ENCODE measurements around the gene METTL23.
"Not testable (repeated sequence)": the region's sequence is repeated elsewhere in the genome, so short reads cannot be mapped to it uniquely, and the experiment has no call there.

METTL23 gene

DNA sequence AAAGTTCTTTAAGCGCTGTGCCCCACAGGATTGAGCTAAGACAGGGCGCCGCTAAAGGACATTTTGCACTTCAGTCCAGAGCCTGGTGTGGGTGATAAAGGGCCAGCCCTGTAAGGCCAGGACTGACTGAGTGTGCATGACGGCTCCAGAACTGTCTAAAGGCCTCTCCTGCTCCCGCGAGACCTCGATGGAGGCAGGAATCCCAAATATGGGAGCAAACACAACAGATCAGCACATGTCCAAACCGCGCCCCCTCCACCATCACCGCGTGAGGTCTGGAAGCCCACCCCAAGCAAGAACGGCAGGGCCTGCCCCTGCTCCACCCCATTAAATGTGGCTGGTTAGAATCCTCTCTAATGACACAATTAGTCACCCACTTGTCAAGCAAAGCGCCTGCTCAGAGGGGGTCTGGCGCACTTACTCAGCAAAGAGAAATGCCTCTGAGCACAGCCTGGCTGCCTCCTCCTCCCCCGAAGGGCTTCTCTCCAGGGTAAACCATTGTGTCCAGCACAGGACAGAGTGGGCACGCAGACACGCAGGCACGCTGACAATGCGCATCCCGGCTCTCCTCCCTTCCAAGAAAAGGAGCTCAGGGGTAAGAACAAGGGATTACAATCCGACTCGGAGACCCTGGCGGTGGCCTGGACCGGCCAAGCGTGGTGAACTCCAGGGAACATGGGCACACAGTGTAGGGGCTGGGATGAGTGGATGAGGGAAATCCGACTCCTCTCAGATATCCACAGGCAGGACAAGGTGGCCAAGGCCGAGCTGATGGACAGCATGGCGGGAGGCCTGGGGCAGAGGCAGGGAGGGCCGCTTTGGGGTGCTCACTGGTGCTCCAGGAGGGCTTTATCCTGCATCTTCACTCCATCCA lies 17.3 kb upstream of the METTL23 start:
- Histone ChIP-seq H3K27me3 (ENCODE audit: control insufficient read depth, insufficient read depth, low read length) (peaks cover 23% of the 10 kb centered on the region), H3K9ac (ENCODE audit: low read length) (peak overlapping the region; percentile 75), H3K4me3 (ENCODE audit: low read depth, low read length) (peak overlapping the region; percentile 68), H3K9me3 (ENCODE audit: control insufficient read depth, insufficient read depth, low read depth, low read length) (no peaks in the 10 kb centered on the region), H3K27ac (ENCODE audit: low read depth, low read length) (no peak overlapping the region), H3K4me1 (ENCODE audit: control insufficient read depth, insufficient read depth, low read length) (peaks cover 33% of the 10 kb centered on the region), H3K36me3 (ENCODE audit: control insufficient read depth, insufficient read depth, low read length) (peaks cover 5% of the 10 kb centered on the region)

DNA sequence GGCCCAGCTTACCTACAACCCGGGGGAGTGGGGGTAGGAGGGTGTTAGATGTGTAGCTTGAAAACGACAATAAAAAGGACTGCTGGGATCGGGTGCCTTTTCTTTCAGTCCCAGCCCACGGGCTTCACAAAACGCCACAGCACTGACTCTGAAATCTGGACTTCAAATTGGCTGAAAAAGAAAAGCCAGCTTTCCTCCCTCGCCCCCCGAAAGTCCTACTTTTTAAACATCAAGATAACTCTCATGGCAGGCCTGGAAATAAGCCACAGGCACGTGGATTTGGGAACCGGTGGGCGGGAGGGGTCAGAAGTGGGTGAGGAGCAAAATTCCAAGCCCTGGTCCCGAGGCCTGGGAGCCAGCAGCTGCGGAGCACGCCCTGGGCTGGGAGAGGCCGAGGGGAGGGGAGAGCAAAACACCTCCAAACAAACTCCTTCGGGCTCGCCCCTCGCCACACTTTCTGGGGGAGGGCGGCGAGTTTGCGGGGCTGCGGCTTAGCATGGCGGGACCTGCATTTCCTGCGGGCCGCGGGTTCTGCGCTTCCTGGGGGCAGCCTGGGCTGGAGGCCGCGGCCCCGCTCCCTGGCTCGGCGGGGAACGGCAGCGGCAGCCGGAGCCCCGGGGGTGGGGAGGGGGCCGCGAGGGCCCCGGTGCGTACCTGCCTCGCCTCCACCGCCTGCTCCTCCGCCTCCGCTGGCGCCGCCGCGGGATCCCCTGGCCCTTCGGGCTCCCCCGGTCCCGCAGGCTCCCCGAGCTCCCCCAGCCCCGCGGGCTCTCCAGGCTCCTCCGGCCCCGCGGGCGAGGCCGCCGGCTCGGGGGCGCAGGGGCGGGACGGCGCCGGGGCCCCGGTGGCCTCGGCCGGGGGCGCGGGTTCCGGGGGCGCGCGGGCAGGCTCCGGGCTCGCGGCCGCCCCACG lies 16.4 kb upstream of the METTL23 start:
- not testable (repeated sequence) for H3K27ac ChIP-seq (ENCODE audit: low read depth, low read length); H3K9me3 ChIP-seq (ENCODE audit: control insufficient read depth, insufficient read depth, low read depth, low read length); H3K36me3 ChIP-seq (ENCODE audit: control insufficient read depth, insufficient read depth, low read length)
- Histone ChIP-seq H3K4me3 (ENCODE audit: low read depth, low read length) (peak overlapping the region; percentile 68), H3K4me1 (ENCODE audit: control insufficient read depth, insufficient read depth, low read length) (peaks cover 33% of the 10 kb centered on the region), H3K9ac (ENCODE audit: low read length) (peak overlapping the region; percentile 75), H3K27me3 (ENCODE audit: control insufficient read depth, insufficient read depth, low read length) (peaks cover 23% of the 10 kb centered on the region)

DNA sequence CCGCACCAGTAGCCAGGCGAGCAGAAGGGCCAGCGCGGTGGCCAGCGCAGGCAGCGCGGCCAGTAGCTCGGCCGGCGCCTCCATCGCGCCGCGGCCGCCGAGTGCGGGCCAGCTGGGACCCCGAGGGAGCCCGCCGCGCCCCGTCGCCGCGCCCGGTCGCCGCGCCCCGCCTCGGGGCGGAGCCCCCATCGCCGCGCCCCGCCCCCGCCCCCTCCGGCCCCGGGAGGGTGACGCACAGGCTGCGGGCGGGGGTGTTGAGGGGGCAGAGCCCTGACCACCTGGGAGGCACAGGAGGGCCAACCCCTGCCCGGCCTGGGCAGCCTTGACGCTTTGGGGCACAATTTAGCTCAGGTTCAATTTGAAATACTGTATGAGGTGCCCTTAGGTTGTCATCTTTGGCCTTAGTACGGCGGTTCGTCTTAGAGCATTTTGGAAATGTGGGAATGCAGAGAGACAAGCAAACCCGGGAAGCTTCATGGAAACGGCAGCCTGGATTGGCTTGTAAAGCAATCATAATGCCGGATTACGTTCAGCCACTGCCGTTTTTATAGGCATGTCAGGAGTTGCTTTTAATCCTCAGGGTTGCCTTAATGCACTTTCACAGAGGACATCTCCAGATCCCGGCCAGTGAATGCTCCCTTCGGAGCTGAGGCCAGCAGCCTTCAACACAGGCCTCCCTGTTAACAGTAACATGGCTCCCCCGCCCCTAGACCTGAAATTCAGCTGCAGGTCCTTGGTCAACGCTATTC lies 15.6 kb upstream of the METTL23 start, which contains the start of gene MXRA7:
MXRA7 (minus strand) TSS at position 103 of the 749 bp plus-strand sequence; CDS start at position 84, 19 bp downstream.
- H3K9me3 ChIP-seq (ENCODE audit: control insufficient read depth, insufficient read depth, low read depth, low read length), result no peaks in the 10 kb centered on the region
- H3K4me3 ChIP-seq (ENCODE audit: low read depth, low read length), result peak within 1 kb of the TSS; percentile 68
- peaks cover 33% of the 10 kb centered on the region for H3K4me1 ChIP-seq (ENCODE audit: control insufficient read depth, insufficient read depth, low read length)
- H3K27me3 ChIP-seq (ENCODE audit: control insufficient read depth, insufficient read depth, low read length), result peaks cover 23% of the 10 kb centered on the region
- peak within 1 kb of the TSS; percentile 75 for H3K9ac ChIP-seq (ENCODE audit: low read length)
- no peak within 1 kb of the TSS for H3K27ac ChIP-seq (ENCODE audit: low read depth, low read length)
- peaks cover 14% of the 10 kb centered on the region for H3K36me3 ChIP-seq (ENCODE audit: control insufficient read depth, insufficient read depth, low read length)

DNA sequence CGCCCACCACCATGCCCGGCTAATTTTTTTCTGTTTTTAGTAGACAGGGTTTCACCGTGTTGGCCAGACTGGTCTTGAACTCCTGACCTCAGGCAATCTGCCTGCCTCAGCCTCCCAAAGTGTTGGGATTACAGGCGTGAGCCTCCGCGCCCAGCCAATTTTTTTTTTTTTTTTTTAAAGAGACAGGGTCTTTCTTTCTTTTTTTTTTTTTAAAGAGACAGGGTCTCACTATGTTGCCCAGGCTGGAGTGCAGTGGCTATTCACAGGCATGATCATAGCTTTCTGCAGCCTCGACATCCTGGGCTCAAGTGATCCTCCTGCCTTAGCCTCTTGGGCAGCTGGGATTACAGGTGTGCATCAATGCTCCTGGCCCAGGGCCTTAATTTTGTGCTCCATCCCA lies 14.3 kb upstream of the METTL23 start:
- Histone ChIP-seq H3K27me3 (ENCODE audit: control insufficient read depth, insufficient read depth, low read length) (peaks cover 23% of the 10 kb centered on the region), H3K36me3 (ENCODE audit: control insufficient read depth, insufficient read depth, low read length) (peaks cover 26% of the 10 kb centered on the region), H3K4me1 (ENCODE audit: control insufficient read depth, insufficient read depth, low read length) (peaks cover 33% of the 10 kb centered on the region)
- H3K27ac ChIP-seq (ENCODE audit: low read depth, low read length); H3K9me3 ChIP-seq (ENCODE audit: control insufficient read depth, insufficient read depth, low read depth, low read length); H3K9ac ChIP-seq (ENCODE audit: low read length); H3K4me3 ChIP-seq (ENCODE audit: low read depth, low read length): not testable (repeated sequence)

DNA sequence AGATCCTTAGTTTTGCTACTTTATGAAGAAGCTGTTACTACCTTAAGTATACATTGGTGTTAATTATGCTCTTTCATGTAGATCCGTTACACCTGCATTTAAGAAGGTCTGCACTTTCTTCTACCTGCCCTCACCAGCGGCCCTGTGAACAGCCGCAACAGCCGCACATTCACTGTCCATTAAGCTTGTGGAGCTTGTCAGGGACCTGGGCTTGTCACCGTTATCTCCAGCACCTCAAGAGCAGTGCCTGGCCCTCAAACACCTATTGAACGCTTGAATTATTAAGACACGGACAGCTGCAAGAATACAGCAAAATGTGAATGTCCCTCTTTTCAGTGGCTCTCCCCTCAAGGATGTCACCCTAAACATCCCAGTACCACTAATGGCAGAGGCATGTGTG lies 12.9 kb upstream of the METTL23 start:
- H3K27ac ChIP-seq (ENCODE audit: low read depth, low read length), result no peak overlapping the region
- H3K36me3 ChIP-seq (ENCODE audit: control insufficient read depth, insufficient read depth, low read length), result peaks cover 38% of the 10 kb centered on the region
- H3K9ac ChIP-seq (ENCODE audit: low read length), result no peak overlapping the region
- H3K9me3 ChIP-seq (ENCODE audit: control insufficient read depth, insufficient read depth, low read depth, low read length), result no peaks in the 10 kb centered on the region
- peaks cover 16% of the 10 kb centered on the region for H3K27me3 ChIP-seq (ENCODE audit: control insufficient read depth, insufficient read depth, low read length)
- H3K4me3 ChIP-seq (ENCODE audit: low read depth, low read length), result no peak overlapping the region
- H3K4me1 ChIP-seq (ENCODE audit: control insufficient read depth, insufficient read depth, low read length), result peaks cover 20% of the 10 kb centered on the region

DNA sequence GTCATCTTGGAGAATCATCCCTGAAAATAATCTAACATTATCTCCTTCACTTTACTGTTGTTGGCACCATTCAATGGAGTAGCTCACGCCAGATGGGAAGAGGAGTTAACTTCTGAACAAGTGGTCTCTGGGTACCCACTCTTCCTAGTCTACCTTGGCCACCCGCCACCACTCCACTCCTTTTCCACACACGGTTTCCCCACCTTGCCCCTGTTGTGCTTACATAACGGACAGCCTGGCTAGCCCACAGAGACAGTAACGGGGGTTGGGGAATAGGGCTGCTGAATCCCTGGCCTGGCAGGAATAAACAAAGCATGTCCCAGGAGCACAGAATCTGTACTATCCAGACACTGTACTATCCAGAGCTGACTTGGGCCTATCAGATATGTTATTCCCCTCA lies 12.3 kb upstream of the METTL23 start:
- peaks cover 14% of the 10 kb centered on the region for H3K4me1 ChIP-seq (ENCODE audit: control insufficient read depth, insufficient read depth, low read length)
- peaks cover 44% of the 10 kb centered on the region for H3K36me3 ChIP-seq (ENCODE audit: control insufficient read depth, insufficient read depth, low read length)
- H3K4me3 ChIP-seq (ENCODE audit: low read depth, low read length), result no peak overlapping the region
- H3K9ac ChIP-seq (ENCODE audit: low read length), result no peak overlapping the region
- no peak overlapping the region for H3K27ac ChIP-seq (ENCODE audit: low read depth, low read length)
- no peaks in the 10 kb centered on the region for H3K9me3 ChIP-seq (ENCODE audit: control insufficient read depth, insufficient read depth, low read depth, low read length)
- peaks cover 10% of the 10 kb centered on the region for H3K27me3 ChIP-seq (ENCODE audit: control insufficient read depth, insufficient read depth, low read length)

DNA sequence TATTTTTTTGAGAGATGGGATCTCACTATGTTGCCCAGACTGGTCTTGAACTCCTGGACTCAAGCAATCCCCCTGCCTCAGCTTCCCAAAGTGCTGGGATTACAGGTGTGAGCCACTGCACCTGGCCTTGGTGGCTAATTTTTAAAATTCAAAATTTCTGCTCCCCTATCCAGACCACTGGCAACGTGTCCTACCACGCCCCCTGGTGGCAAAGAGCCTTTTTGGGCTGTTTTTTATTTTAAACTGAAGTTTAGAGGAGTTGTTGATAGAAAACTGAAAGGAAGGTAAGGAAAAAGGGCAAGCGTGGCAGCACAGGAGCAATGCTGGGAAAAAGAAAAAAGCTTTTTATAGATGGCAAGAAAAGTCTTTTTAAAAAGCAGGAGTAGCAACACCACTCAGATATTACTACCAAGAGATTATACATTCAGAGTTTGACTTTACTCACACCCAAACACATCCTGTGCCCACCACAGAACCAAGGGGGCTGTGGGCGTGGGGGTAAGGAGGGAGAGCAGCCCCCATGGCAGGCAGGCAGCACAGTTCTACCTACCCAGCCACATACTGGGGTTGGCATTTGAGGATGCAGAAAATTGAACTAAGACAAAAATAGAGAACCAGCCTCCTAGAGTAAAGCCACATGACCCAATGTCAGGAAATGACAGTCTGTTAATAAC lies 11.7 kb upstream of the METTL23 start:
- H3K9ac ChIP-seq (ENCODE audit: low read length), result no peak overlapping the region
- no peak overlapping the region for H3K27ac ChIP-seq (ENCODE audit: low read depth, low read length)
- no peaks in the 10 kb centered on the region for H3K9me3 ChIP-seq (ENCODE audit: control insufficient read depth, insufficient read depth, low read depth, low read length)
- peaks cover 8% of the 10 kb centered on the region for H3K4me1 ChIP-seq (ENCODE audit: control insufficient read depth, insufficient read depth, low read length)
- H3K27me3 ChIP-seq (ENCODE audit: control insufficient read depth, insufficient read depth, low read length), result peaks cover 4% of the 10 kb centered on the region
- no peak overlapping the region for H3K4me3 ChIP-seq (ENCODE audit: low read depth, low read length)
- H3K36me3 ChIP-seq (ENCODE audit: control insufficient read depth, insufficient read depth, low read length), result peaks cover 48% of the 10 kb centered on the region

DNA sequence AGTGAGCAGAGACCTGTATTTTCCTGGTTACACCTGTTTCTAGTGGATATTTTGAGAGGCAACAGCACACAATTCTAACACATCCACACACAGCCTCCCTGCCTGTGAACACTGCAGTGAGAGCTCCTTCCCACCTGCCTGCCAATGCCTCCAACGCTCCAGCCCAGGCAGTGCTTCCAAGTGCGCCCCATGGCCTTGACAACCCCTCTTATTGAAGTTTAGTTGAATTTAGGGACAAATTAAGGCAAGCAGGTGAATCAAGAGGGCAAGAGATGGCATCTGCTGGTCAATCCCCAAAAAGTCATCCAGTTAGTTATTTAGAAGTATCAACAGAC lies 11.2 kb upstream of the METTL23 start:
- Histone ChIP-seq H3K9ac (ENCODE audit: low read length) (no peak overlapping the region), H3K36me3 (ENCODE audit: control insufficient read depth, insufficient read depth, low read length) (peaks cover 54% of the 10 kb centered on the region), H3K4me3 (ENCODE audit: low read depth, low read length) (no peak overlapping the region), H3K9me3 (ENCODE audit: control insufficient read depth, insufficient read depth, low read depth, low read length) (no peaks in the 10 kb centered on the region), H3K27ac (ENCODE audit: low read depth, low read length) (no peak overlapping the region), H3K27me3 (ENCODE audit: control insufficient read depth, insufficient read depth, low read length) (no peaks in the 10 kb centered on the region), H3K4me1 (ENCODE audit: control insufficient read depth, insufficient read depth, low read length) (peaks cover 6% of the 10 kb centered on the region)

DNA sequence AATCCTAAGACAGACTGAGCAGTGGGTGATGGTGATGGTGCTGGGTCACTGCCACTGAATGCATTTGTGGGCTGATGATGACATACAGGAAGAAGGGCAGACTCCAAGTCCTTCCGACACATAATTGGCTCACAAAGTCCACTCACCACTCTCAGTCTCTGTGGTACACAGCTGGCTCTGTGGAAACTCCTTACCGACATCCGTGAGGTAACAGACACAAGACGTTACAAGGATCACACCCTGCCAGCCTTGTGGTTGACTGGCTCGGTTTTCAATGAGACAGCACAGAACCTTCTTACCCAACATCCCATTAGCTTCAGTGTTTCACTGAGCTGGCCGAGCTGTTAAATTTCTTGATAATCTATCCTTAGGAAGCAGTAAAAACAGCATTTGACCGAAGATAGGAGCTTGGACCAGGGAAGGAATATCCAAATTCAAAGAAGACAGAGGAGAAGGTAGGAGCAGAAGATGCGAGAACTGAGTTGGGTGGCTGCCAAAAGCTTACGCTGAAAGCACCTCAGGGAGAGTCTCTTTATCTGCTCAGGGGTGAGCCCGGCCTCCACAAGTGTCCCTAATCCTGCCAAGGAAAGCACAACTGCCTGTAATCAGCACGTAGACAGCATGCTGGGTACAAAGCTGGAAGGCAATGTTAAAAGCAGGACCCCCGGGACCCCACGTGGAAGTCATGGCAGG lies 10.3 kb upstream of the METTL23 start:
- no peak overlapping the region for H3K4me3 ChIP-seq (ENCODE audit: low read depth, low read length)
- no peak overlapping the region for H3K9ac ChIP-seq (ENCODE audit: low read length)
- no peak overlapping the region for H3K27ac ChIP-seq (ENCODE audit: low read depth, low read length)
- no peaks in the 10 kb centered on the region for H3K9me3 ChIP-seq (ENCODE audit: control insufficient read depth, insufficient read depth, low read depth, low read length)
- peaks cover 62% of the 10 kb centered on the region for H3K36me3 ChIP-seq (ENCODE audit: control insufficient read depth, insufficient read depth, low read length)
- H3K27me3 ChIP-seq (ENCODE audit: control insufficient read depth, insufficient read depth, low read length), result no peaks in the 10 kb centered on the region
- peaks cover 3% of the 10 kb centered on the region for H3K4me1 ChIP-seq (ENCODE audit: control insufficient read depth, insufficient read depth, low read length)

DNA sequence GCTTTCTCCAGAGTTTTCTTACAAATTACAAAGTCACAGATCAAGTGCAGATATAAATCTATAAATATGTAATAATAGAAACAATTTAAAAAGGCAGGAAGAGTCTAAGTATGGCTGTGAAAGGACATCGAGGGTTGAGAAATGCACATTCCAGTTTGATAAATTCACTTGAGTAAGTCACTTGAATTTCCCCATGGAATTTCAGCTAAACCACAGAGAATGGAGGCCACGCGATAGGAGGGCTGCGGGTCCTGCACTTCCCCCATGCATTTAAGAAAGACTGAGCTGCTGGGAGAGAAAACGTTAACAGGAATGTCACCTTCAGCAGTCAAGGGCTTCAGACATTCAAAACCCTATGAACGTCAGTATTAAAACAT lies 9.8 kb upstream of the METTL23 start:
- Histone ChIP-seq H3K4me1 (ENCODE audit: control insufficient read depth, insufficient read depth, low read length) (no peaks in the 10 kb centered on the region), H3K9me3 (ENCODE audit: control insufficient read depth, insufficient read depth, low read depth, low read length) (no peaks in the 10 kb centered on the region), H3K9ac (ENCODE audit: low read length) (no peak overlapping the region), H3K27me3 (ENCODE audit: control insufficient read depth, insufficient read depth, low read length) (no peaks in the 10 kb centered on the region), H3K27ac (ENCODE audit: low read depth, low read length) (no peak overlapping the region), H3K36me3 (ENCODE audit: control insufficient read depth, insufficient read depth, low read length) (peaks cover 67% of the 10 kb centered on the region), H3K4me3 (ENCODE audit: low read depth, low read length) (no peak overlapping the region)
